Keratinocyte (primary cell): Measurements from ENCODE around the gene CCNY.

ENCODE experiments used
- CTCF ChIP-seq, 3 experiments: IDR thresholded peaks in 1 of 3; conservative IDR thresholded peaks in 1 of 3; optimal IDR thresholded peaks in 1 of 3; 2 replicates in 2 of 3; 3 replicates in 1 of 3; pipeline versions ENCODE3 to v1.5.1; 2011; ENCODE audit warnings: low read length in 3 of 3, mild to moderate bottlenecking in 3 of 3, moderate library complexity in 2 of 3, control low read depth in 1 of 3, inconsistent platforms in 1 of 3; ENCODE audit not compliant: insufficient read depth in 2 of 3; ENCODE audit errors: extremely low read depth in 1 of 3
- EZH2 ChIP-seq: IDR thresholded peaks from one replicate; pipeline ENCODE4 v1.6.1; 2012; ENCODE audit warnings: inconsistent platforms, mild to moderate bottlenecking, low read length, moderate library complexity

GRCh38 chr10:35460852-35461460 lies 124.6 kb downstream of the CCNY start:
- TF ChIP-seq CTCF (optimal IDR thresholded peaks at IDR 0.05 in 1 of 3, IDR thresholded peaks at IDR 0.05 in 1 of 3, conservative IDR thresholded peaks at IDR 0.05 in 1 of 3; ENCODE audit: extremely low read depth in 1 of 3, insufficient read depth in 2 of 3, low read length in 3 of 3) (no peak), EZH2 (no peak)
